HG02884 (cell line): Measurements from ENCODE around the gene EMILIN2.
"Not testable (repeated sequence)": the region's sequence is repeated elsewhere in the genome, so short reads cannot be mapped to it uniquely, and the experiment has no call there.

ENCODE experiments used
- ATAC-seq: cut with Tn5 transposase; IDR thresholded peaks from one replicate; pipeline ENCODE4 v1.9.1; 2021; ENCODE audit warnings: mild to moderate bottlenecking, moderate library complexity; ENCODE audit not compliant: unreplicated experiment

Gene EMILIN2

DNA sequence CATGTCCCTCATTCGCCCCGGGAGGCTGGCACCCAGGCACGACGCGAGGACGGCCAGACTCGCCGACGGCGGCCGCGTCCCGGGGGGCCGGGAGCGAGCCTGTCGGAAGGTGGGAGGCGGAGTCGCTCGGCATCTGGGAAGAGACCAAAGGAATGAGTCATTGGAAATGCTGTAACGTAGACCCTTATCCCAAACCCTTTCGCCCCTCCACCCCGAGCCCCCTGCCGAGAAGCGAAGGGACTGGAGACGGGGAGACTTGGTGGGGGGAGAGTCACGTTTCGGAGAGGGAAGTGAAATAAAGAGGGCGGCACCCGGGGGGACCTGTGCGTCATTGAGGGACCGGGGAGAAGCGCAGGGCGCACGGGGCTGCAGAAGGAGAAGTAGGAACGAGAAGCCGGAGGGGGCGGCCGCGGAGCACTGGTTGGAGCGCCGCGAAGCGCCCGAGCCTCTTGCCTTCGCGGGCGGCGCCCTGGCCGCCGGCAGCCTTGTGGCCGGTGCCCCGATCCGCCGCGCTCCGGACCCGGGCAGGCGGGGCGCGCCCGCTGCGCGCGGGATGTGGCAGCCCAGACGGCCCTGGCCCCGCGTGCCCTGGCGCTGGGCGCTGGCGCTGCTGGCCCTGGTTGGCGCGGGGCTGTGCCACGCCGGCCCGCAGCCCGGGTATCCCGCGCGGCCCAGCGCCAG is at the start of gene EMILIN2:
Gene EMILIN2, plus strand, starts transcription at position 371 of the 681 bp plus-strand sequence. Its CDS starts 183 bp downstream, at position 554.
- peak; percentile 58 for ATAC-seq

DNA sequence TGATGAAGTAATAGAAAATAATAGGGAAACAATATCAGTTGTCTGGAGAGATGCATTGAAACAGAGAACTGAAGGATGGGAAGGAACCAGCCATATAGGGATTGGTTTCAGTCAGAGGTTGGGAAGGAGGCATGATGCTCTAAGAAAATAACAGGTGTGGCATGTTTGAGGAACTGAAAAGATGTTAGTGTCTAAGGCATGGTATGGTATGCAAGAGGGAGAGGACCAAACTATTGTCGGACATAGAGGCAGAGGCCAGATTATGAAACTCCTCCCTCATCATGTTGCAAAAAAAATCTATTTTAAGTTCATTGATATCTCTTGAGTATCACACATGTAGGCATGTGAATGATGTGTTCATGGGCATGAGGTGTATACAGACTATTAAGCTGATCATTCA is 48.9 kb upstream of the EMILIN2 start:
- ATAC-seq, result peak; percentile 48

DNA sequence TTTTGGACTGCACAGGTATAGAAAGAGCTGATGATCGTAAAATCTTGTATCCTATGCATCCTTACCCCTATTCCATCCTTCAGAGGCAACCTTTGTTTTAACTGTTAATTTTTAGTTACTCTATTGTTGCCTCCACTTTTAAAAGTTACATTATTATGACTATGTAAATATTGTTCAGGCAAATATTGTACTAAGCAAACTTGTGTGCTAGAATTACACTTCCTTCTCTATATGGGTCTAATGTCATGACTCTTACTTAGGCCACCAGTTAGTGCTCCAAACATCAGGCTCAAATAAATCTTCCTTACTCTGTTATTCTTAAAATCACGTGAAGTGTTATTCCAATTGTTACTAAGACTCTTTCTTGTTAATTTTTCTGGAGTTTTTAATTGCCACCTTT is 47.4 kb upstream of the EMILIN2 start:
- no peak for ATAC-seq

- ATAC-seq, result no peak
These were observed 40.5 kb upstream of the EMILIN2 start for GRCh38 chr18:2805970-2806943.

- ATAC-seq, result not testable (repeated sequence)
These were observed 38.2 kb upstream of the EMILIN2 start for GRCh38 chr18:2808640-2809039.

DNA sequence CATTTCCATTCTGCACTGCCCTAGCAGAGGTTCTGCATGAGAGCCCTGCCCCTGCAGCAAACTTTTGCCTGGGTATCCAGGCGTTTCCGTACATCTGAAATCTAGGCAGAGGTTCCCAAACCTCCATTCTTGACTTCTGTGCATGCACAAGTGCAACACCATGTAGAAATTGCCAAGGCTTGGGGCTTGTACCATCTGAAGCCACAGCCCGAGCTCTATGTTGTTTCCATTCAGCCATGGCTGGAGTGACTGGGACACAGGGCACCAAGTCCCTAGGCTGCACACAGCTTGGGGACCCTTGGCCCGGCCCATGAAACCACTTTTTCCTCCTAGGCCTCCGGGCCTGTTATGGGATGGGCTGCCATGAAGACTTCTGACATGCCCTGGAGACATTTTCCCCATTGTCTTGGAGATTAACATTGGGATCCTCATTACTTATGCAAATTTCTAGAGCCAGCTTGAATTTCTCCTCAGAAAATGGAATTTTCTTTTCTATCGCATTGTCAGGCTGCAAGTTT is 37.1 kb upstream of the EMILIN2 start:
- not testable (repeated sequence) for ATAC-seq

- ATAC-seq, result no peak
These were observed 35.4 kb upstream of the EMILIN2 start for GRCh38 chr18:2811416-2811815.

DNA sequence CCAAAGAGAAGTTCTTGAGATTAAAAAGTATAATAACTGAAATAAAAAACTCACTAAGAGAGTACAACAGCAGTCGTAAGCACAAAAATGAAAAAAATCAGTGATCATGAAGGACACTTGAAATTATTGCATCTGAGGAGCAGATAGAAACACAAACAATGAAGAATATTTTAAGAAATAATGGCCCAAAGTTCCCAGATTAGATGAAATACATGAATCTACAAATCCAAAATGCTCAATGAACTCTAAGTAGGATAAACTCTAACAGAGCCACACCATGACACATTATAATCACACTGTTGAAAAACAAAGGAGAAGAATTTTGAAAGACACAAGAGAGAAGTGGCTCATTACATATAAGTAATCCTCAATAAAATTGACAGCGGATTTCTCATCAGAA is 31.9 kb upstream of the EMILIN2 start:
- no peak for ATAC-seq

- no peak for ATAC-seq
These were observed 28.5 kb upstream of the EMILIN2 start for GRCh38 chr18:2818281-2818680.

GRCh38 chr18:2821695-2822094 is 25.1 kb upstream of the EMILIN2 start:
- ATAC-seq, result no peak

DNA sequence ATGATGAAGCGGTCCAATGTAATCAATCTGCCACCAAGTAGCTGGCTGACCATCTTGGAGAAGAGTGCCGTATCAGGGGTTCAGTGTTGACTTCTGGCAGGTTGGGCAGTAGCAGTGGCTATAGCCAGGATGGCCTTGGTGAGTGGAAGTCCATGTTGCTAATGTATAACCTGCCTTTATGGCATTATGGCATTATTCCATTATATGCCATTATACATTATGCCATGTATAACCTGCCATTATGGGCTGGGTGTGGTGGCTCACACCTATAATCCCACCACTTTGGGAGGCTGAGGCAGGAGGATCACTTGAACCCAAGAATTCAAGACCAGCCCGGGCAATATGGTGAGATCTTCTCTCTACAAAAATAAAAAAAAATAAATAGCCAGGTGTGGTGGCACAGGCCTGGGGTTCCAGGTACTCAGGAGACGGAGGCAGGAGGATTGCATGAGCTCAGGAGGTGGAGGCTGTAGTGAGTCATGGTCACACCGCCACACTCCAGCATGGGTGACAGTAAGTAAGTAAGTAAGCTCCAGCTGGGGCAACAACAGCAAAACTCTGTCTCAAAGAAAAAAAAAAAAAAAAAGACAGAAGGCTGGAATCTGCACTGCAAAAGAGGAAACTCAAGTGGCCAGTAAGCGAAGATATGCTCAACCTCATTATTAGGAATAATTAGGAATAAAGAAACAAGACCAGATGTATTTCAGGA is 24.4 kb upstream of the EMILIN2 start:
- no peak for ATAC-seq

DNA sequence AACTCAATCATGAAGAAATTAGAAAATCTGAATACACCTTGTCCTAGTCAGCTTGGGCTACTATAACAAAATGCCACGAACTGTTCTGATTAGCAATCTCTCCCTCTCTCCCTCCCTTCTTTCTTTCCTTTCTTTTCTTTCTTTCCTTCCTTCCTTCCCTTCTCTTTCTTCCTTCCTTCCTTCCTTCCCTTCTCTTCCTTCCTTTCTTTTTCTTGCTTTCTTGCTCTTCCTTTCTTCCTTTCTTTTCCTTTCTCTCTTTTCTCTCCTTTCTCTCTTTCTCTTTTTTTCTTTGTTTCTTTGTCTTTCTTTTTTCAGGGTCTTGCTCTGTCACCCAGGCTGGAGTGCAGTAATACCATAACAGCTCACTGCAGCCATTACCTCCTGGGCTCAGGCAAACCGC is 23.6 kb upstream of the EMILIN2 start:
- ATAC-seq, result no peak

DNA sequence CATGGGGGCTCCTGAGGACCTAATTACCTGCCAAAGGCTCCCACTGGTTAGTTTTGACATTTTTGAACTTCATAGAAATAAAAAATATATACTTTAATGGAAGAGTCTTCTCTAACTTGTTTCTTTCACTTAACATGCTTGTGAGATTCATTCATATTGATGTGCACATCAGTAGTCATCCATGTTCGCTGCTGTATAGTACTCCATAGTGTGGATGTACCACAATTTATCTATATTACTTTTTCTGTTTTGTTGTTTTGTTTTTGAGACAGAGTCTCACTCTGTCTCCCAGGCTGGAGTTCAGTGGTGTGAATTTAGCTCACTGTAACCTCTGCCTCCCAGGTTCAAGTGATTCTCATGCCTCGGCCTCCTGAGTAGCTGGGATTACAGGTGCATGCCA is 22.8 kb upstream of the EMILIN2 start:
- ATAC-seq, result no peak

DNA sequence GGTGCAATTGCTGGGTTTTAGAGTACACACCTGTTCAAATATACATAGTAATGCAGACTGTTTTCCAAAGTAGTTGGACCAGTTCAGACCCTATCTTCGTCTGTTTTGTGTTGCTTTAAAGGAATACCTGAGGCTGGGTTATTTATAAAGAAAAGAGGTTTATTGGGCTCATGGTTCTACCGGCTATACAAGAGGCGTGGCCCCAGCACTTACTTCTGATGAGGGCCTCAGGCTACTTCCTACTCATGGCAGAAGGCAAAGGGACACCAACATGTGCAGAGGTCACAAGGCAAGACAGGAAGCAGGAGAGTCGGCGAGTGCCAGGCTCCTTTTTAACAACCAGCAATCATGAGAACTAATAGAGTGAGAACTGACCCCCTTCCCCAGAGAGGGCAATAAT is 21.9 kb upstream of the EMILIN2 start:
- no peak for ATAC-seq

DNA sequence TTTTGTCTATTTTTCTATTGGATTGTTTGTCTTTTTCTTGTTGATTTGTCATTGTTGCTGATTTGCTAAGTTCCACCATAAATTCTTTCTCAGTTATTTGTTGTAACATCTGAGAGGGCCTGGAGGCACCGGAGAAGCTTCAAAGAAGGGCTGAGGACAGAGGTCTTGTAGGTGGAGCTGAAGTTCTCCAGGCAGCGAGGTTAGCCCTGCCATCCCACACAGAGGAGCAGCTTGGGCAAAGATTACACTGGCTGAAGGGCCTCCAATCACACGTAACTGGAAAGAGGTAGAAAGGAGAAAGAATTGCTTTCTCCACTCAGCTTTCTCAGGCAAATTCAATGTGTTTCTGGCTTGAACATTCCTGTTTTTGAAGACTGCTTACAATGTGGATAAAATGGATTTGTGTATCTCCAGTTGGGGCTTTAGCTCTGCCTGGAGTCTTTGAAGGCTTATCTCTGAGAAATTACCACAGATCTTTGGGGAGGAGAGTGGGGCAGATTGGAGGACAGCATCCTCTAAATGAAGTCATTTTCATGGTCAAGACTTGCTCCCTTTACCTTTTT is 21.1 kb upstream of the EMILIN2 start:
- no peak for ATAC-seq

- no peak for ATAC-seq
These were observed 20.2 kb upstream of the EMILIN2 start for GRCh38 chr18:2826581-2826980.

DNA sequence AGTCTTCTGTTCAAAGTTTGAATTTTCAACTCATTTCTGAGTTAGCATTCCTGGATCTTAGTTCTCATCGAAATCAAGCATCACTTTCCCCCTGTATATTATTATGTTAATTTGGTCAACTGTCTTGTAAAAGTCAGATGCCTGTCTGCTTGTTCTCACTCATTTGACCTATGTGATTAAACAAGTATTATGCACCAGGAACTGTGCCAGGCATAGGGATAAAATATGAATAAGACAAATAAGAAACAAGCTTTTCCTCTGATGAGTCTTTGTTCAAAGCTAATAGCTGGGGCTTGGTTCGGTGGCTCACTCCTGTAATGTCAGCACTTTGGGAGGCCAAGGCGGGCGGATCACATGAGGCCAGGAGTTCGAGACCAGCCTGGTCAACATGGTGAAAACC is 19.7 kb upstream of the EMILIN2 start:
- ATAC-seq, result no peak

- ATAC-seq, result not testable (repeated sequence)
These were observed 10.7 kb upstream of the EMILIN2 start for GRCh38 chr18:2836118-2836517.

GRCh38 chr18:2837290-2837689 is 9.5 kb upstream of the EMILIN2 start:
- not testable (repeated sequence) for ATAC-seq

GRCh38 chr18:2839202-2839601 is 7.6 kb upstream of the EMILIN2 start:
- no peak for ATAC-seq

GRCh38 chr18:2840521-2840920 is 6.3 kb upstream of the EMILIN2 start:
- no peak for ATAC-seq
